A673 (cell line): Measurements from ENCODE around the gene BMPR1A. TPM values are rescaled to one million over a fixed set of nuclear protein-coding genes. Genes with fewer than 3 reads are reported as not detected.

Experiments used
- BruUV-seq: library from RNA; stranded (reverse); fragments of 400-500 nt; replicated peaks from 2 replicates; lab custom pipeline; 2021; lab: Mats Ljungman, UMichigan
- CTCF ChIA-PET: fragments of 300-600 bp; sonication (Branson Sonifier 250); formaldehyde crosslinking; loops from one replicate; lab custom pipeline; 2022; ENCODE audit warnings: antibody characterized with exemption; lab: Charles Lee
- POLR2A ChIA-PET: fragments of 300-600 bp; sonication (Branson Sonifier 250); formaldehyde crosslinking; loops from one replicate; lab custom pipeline; 2022; ENCODE audit warnings: antibody characterized with exemption; ENCODE audit not compliant: low non-redundant PET; lab: Charles Lee
- DNase-seq: peaks from one replicate; pipeline ENCODE4 v3.0.0-alpha.2; 2015; ENCODE audit warnings: low spot score
- H3K27ac ChIP-seq: fragments of 200-600 bp; sonication (generic); 2 replicates; pipeline ENCODE4 v1.5.1; 2016; ENCODE audit warnings: mixed run types, low read depth, mild to moderate bottlenecking, mixed read lengths, antibody characterized with exemption, low read length; ENCODE audit not compliant: poor library complexity, severe bottlenecking
- H3K27me3 ChIP-seq: fragments of 200-600 bp; sonication (generic); replicated peaks from 2 replicates; pipeline ENCODE4 v1.6.1; 2017; ENCODE audit warnings: mixed run types, low read depth, mild to moderate bottlenecking, mixed read lengths, antibody characterized with exemption, low read length; ENCODE audit not compliant: insufficient read depth, poor library complexity
- H3K36me3 ChIP-seq: fragments of 200-600 bp; sonication (generic); 2 replicates; pipeline ENCODE4 v1.6.1; 2016; ENCODE audit warnings: mixed run types, mild to moderate bottlenecking, mixed read lengths, antibody characterized with exemption, low read length; ENCODE audit not compliant: insufficient read depth, poor library complexity, severe bottlenecking
- H3K4me1 ChIP-seq: fragments of 200-600 bp; sonication (generic); 2 replicates; pipeline ENCODE4 v1.6.1; 2017; ENCODE audit warnings: mixed run types, mild to moderate bottlenecking, mixed read lengths, antibody characterized with exemption, low read length; ENCODE audit not compliant: insufficient read depth, poor library complexity, severe bottlenecking
- H3K4me3 ChIP-seq: fragments of 200-600 bp; sonication (generic); 2 replicates; pipeline ENCODE4 v1.5.1; 2016; ENCODE audit warnings: low read depth, mixed run types, mild to moderate bottlenecking, mixed read lengths, low read length; ENCODE audit not compliant: poor library complexity, severe bottlenecking
- H3K9me3 ChIP-seq: fragments of 200-600 bp; sonication (generic); 2 replicates; pipeline ENCODE4 v1.6.1; 2016; ENCODE audit warnings: mixed run types, low read depth, mild to moderate bottlenecking, mixed read lengths, antibody characterized with exemption, low read length; ENCODE audit not compliant: poor library complexity, severe bottlenecking
- EZH2 ChIP-seq: fragments of 200-600 bp; sonication (generic); IDR thresholded peaks from 2 replicates; pipeline ENCODE4 v1.6.1; 2017; ENCODE audit warnings: borderline replicate concordance, low read depth, mild to moderate bottlenecking, mixed read lengths, antibody characterized with exemption, low read length; ENCODE audit not compliant: poor library complexity, severe bottlenecking
- intact Hi-C: fragments of 100-400 bp; cut with micrococcal nuclease; formaldehyde crosslinking; loops from one replicate; pipeline ENCODE4 v1.10.0; 2022; ENCODE audit not compliant: unreplicated experiment
- total RNA-seq: library from RNA; stranded (reverse); gene quantifications from 2 replicates; pipeline ENCODE4 v1.2.3, GENCODE V29; 2021
- TF ChIP-seq, protein P1 (sequence below): fragments of 300-800, 200-600 bp; sonication (generic); conservative IDR thresholded peaks from 2 replicates; pipeline ENCODE4 v1.5.1; 2017; ENCODE audit warnings: low read depth, mild to moderate bottlenecking, antibody characterized with exemption, low read length, moderate library complexity, mixed read lengths

Gene BMPR1A
- total RNA-seq, 1 experiment from 2014 or later: 136 TPM

DNA sequence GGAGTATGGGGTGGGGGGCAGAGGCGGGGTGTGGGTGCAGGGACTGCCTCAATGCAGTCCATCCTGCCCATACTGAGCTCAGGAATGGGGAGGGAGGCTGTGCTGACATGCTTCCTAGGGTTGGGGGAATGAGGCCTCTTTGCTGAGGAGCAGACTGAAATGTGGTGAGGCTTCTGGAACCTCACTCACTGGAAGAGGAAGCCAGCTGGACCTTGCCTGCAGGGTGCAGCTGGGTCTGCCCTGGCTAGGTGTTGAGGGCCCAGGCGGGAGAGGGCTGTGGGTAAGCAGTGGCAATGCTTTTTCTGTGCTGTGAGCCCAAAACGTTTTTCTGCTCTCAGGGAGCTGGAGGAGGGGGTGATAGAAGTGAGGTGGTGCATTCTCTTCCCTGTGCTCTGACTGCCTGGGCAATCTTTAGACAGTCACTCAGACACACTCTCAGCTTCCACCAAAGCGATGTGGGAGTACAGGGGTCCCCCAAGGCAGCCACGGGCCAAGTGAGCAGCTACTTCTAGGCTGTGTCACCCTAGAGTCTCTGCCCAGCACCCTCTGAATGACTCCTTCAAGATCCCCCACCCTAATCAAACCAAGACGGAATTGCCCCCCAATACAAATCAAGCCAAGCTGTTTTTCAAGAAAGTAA, 41.1 kb upstream of the BMPR1A start:
- Histone ChIP-seq H3K27me3 (no peaks in the 10 kb centered on the region), H3K4me3 (no peak overlapping the region), H3K27ac (no peak overlapping the region), H3K36me3 (no peaks in the 10 kb centered on the region), H3K4me1 (peaks cover 20% of the 10 kb centered on the region), H3K9me3 (no peaks in the 10 kb centered on the region)
- DNase-seq: no peak
- CTCF ChIA-PET: interaction anchor here (0.5 to 0.6 kb wide), 2 partner anchors 43 to 413 kb away, joined by 3 read pairs; no protein-coding TSS in a partner anchor
- POLR2A ChIA-PET: no interaction called here
- no TSS peak for BruUV-seq
- intact Hi-C loops: no loop called here
- TF ChIP-seq, protein P1, sequence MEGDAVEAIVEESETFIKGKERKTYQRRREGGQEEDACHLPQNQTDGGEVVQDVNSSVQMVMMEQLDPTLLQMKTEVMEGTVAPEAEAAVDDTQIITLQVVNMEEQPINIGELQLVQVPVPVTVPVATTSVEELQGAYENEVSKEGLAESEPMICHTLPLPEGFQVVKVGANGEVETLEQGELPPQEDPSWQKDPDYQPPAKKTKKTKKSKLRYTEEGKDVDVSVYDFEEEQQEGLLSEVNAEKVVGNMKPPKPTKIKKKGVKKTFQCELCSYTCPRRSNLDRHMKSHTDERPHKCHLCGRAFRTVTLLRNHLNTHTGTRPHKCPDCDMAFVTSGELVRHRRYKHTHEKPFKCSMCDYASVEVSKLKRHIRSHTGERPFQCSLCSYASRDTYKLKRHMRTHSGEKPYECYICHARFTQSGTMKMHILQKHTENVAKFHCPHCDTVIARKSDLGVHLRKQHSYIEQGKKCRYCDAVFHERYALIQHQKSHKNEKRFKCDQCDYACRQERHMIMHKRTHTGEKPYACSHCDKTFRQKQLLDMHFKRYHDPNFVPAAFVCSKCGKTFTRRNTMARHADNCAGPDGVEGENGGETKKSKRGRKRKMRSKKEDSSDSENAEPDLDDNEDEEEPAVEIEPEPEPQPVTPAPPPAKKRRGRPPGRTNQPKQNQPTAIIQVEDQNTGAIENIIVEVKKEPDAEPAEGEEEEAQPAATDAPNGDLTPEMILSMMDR: no peak
- TF ChIP-seq EZH2: no peak

DNA sequence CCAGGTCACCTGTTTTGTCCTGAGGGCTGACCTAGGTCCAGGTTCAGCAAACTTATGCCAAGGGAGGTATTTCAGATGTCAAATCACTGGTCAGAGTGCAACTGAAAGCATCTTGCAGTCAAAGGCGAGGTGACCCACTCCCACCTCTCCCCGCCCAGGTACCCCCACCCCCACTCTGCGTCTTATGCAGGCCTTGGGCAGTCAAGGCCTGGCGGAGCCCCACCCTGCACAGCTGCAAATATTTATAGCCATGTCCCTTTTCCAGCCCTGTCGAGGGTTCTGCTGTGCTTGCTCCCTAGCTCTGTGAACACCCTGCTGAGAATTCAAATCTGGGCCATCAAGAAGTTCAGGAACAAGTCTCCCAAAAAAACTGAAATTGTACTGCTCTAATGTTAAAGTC, 40.6 kb upstream of the BMPR1A start:
- no peak overlapping the region for H3K4me3 ChIP-seq
- no peak for DNase-seq
- TF ChIP-seq EZH2: no peak
- TF ChIP-seq, protein P1: no peak
- POLR2A ChIA-PET: no interaction called here
- no peaks in the 10 kb centered on the region for H3K36me3 ChIP-seq
- H3K9me3 ChIP-seq: no peaks in the 10 kb centered on the region
- CTCF ChIA-PET: interaction anchor here (0.5 to 0.6 kb wide), 2 partner anchors 42 to 412 kb away, joined by 3 read pairs; no protein-coding TSS in a partner anchor
- no peak overlapping the region for H3K27ac ChIP-seq
- peaks cover 16% of the 10 kb centered on the region for H3K4me1 ChIP-seq
- no peaks in the 10 kb centered on the region for H3K27me3 ChIP-seq
- intact Hi-C loops: no loop called here
- BruUV-seq: no TSS peak

DNA sequence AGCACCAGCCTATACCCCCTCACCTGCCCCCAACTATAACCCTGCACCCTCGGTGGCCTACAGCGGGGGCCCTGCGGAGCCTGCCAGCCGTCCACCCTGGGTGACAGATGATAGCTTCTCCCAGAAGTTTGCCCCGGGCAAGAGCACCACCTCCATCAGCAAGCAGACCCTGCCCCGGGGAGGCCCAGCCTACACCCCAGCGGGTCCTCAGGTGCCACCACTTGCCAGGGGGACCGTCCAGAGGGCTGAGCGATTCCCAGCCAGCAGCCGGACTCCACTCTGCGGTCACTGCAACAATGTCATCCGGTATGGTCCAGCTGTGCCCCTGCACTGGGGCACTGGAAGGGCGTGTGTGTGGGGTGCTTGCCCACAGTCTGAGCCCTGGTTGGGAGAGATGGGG, 40.0 kb upstream of the BMPR1A start:
- POLR2A ChIA-PET: no interaction called here
- TF ChIP-seq, protein P1: no peak
- no peak for TF ChIP-seq EZH2
- no peaks in the 10 kb centered on the region for H3K36me3 ChIP-seq
- DNase-seq: no peak
- intact Hi-C loops: no loop called here
- BruUV-seq: no TSS peak
- CTCF ChIA-PET: no interaction called here
- H3K4me1 ChIP-seq: peaks cover 15% of the 10 kb centered on the region
- H3K4me3 ChIP-seq: no peak overlapping the region
- H3K9me3 ChIP-seq: no peaks in the 10 kb centered on the region
- no peak overlapping the region for H3K27ac ChIP-seq
- H3K27me3 ChIP-seq: no peaks in the 10 kb centered on the region
